Adipose tissue (tissue), 3 donors: ENCODE data around the gene RBBP5. TPM values are rescaled to one million over a fixed set of nuclear protein-coding genes. Genes with fewer than 3 reads are reported as not detected.

Experiments used
- H3K27ac ChIP-seq: one replicate; pipeline ENCODE4 v1.5.1; 2013; ENCODE audit warnings: low read depth, low read length
- WGBS, 3 donors: extraction: QIAGEN DNeasy Blood & Tissue Kit; methylation state at CpG; one replicate each; pipeline ENCODE4 v1.1.7; 2013; 5-methylcytosine and 5-hydroxymethylcytosine counted together
- polyA plus RNA-seq, 3 donors: library from polyadenylated mRNA; stranded (reverse); fragments of 200-250 nt; gene quantifications; one replicate each; pipeline ENCODE4 v1.2.3, GENCODE V29; 2013
- donor health status: healthy with polysubstance abuse.
- donor health status: Bipolar disorder and iron deficiency.
- donor health status: healthy.

The RBBP5 gene
- polyA plus RNA-seq, 3 donors = 4.2 to 6.0 (median 5.6) TPM

- H3K27ac ChIP-seq = no peak overlapping the region
- WGBS, 3 donors = 83 to 92% (median 89%) methylated on average over 9 of the region's 9 CpGs
These were observed 56.9 kb downstream of the RBBP5 start for GRCh38 chr1:205064741-205065316.

- 83 to 89% (median 86%) methylated on average over 11 of the region's 11 CpGs for WGBS, 3 donors
- H3K27ac ChIP-seq = no peak overlapping the region
These were observed 57.5 kb downstream of the RBBP5 start for GRCh38 chr1:205064301-205064700.

GRCh38 chr1:205062895-205063294 lies 58.9 kb downstream of the RBBP5 start:
- 91 to 98% (median 98%) methylated on average over 3 of the region's 3 CpGs for WGBS, 3 donors
- no peak overlapping the region for H3K27ac ChIP-seq

- WGBS, 3 donors = 88 to 94% (median 90%) methylated on average over 8 of the region's 8 CpGs
- H3K27ac ChIP-seq = no peak overlapping the region
These were observed 59.5 kb downstream of the RBBP5 start for GRCh38 chr1:205062319-205062718.

- H3K27ac ChIP-seq = no peak overlapping the region
- WGBS, 3 donors = 34 to 41% (median 38%) methylated on average over 13 of the region's 13 CpGs
These were observed 60.1 kb downstream of the RBBP5 start for GRCh38 chr1:205061665-205062069.

GRCh38 chr1:205061227-205061626 lies 60.6 kb downstream of the RBBP5 start:
- no peak overlapping the region for H3K27ac ChIP-seq
- 72 to 79% (median 75%) methylated on average over 14 of the region's 14 CpGs for WGBS, 3 donors

- WGBS, 3 donors = 84 to 96% (median 96%) methylated on average over 10 of the region's 10 CpGs
- no peak overlapping the region for H3K27ac ChIP-seq
These were observed 61.0 kb downstream of the RBBP5 start for GRCh38 chr1:205060746-205061145.

- no peak overlapping the region for H3K27ac ChIP-seq
- WGBS, 3 donors = 87 to 92% (median 90%) methylated on average over 6 of the region's 6 CpGs
These were observed 62.1 kb downstream of the RBBP5 start for GRCh38 chr1:205059660-205060059.

GRCh38 chr1:205058853-205059252 lies 62.9 kb downstream of the RBBP5 start:
- no peak overlapping the region for H3K27ac ChIP-seq
- 92 to 97% (median 96%) methylated on average over 12 of the region's 12 CpGs for WGBS, 3 donors

- H3K27ac ChIP-seq = no peak overlapping the region
- 86 to 93% (median 90%) methylated on average over 18 to 19 of the region's 19 CpGs for WGBS, 3 donors
These were observed 63.8 kb downstream of the RBBP5 start for GRCh38 chr1:205057808-205058575.

- 93 to 96% (median 94%) methylated on average over 6 of the region's 6 CpGs for WGBS, 3 donors
- no peak overlapping the region for H3K27ac ChIP-seq
These were observed 64.7 kb downstream of the RBBP5 start for GRCh38 chr1:205056956-205057568.

- WGBS, 3 donors = 79 to 90% (median 89%) methylated on average over 13 of the region's 13 CpGs
- H3K27ac ChIP-seq = no peak overlapping the region
These were observed 65.6 kb downstream of the RBBP5 start for GRCh38 chr1:205056188-205056611.

GRCh38 chr1:205054013-205054412 lies 67.8 kb downstream of the RBBP5 start:
- H3K27ac ChIP-seq = no peak overlapping the region

GRCh38 chr1:205053296-205053695 lies 68.5 kb downstream of the RBBP5 start:
- WGBS, 3 donors = 86 to 91% (median 88%) methylated on average over 5 of the region's 5 CpGs
- H3K27ac ChIP-seq = no peak overlapping the region

More at GRCh38 chr1:205054013-205054412, 67.8 kb downstream of the RBBP5 start:
- 47 to 51% (median 50%) methylated on average over 7 of the region's 7 CpGs for WGBS, 3 donors

GRCh38 chr1:205052690-205053089 lies 69.1 kb downstream of the RBBP5 start:
- 68 to 86% (median 76%) methylated on average over 11 of the region's 11 CpGs for WGBS, 3 donors

GRCh38 chr1:205049479-205049878 lies 72.3 kb downstream of the RBBP5 start:
- H3K27ac ChIP-seq = no peak overlapping the region
- WGBS, 3 donors = 40 to 69% (median 68%) methylated on average over 6 of the region's 6 CpGs

More at GRCh38 chr1:205052690-205053089, 69.1 kb downstream of the RBBP5 start:
- no peak overlapping the region for H3K27ac ChIP-seq

- 85 to 91% (median 85%) methylated on average over 9 of the region's 9 CpGs for WGBS, 3 donors
- H3K27ac ChIP-seq = no peak overlapping the region
These were observed 73.4 kb downstream of the RBBP5 start for GRCh38 chr1:205048382-205048781.

- H3K27ac ChIP-seq = no peak overlapping the region
- 63 to 78% (median 75%) methylated on average over 5 of the region's 5 CpGs for WGBS, 3 donors
These were observed 74.0 kb downstream of the RBBP5 start for GRCh38 chr1:205047764-205048231.

GRCh38 chr1:205046870-205047269 lies 74.9 kb downstream of the RBBP5 start:
- no peak overlapping the region for H3K27ac ChIP-seq
- 51 to 56% (median 51%) methylated on average over 4 of the region's 4 CpGs for WGBS, 3 donors
